Esophagus squamous epithelium (tissue), 5 donors: ENCODE measurements around the gene ATP6V0D1. TPM values are rescaled to one million over a fixed set of nuclear protein-coding genes. Genes with fewer than 3 reads are reported as not detected.

Experiments used
- DNase-seq: peaks from one replicate; lab custom pipeline; 2025; lab: John Stamatoyannopoulos, UW
- H3K27ac ChIP-seq, 4 donors: fragments of 200-600 bp; sonication (generic); one replicate each; pipeline ENCODE4 v1.5.1; 2016 to 2019; ENCODE audit warnings: mild to moderate bottlenecking in 1 of 4
- H3K27me3 ChIP-seq, 4 donors: fragments of 200-600 bp; sonication (generic); 1 replicate in 3 of 4; 2 replicates in 1 of 4; pipeline versions ENCODE4 v1.5.1 to v1.6.0; 2017 to 2021; ENCODE audit warnings: antibody characterized with exemption in 1 of 4
- H3K36me3 ChIP-seq, 3 donors: fragments of 200-600 bp; sonication (generic); one replicate each; pipeline ENCODE4 v1.5.1; 2016 to 2019
- H3K4me1 ChIP-seq, 3 donors: fragments of 200-600 bp; sonication (generic); one replicate each; pipeline ENCODE4 v1.5.1; 2017 to 2019
- H3K4me3 ChIP-seq, 4 donors: fragments of 200-600 bp; sonication (generic); 1 replicate in 3 of 4; 2 replicates in 1 of 4; pipeline ENCODE4 v1.5.1; 2016 to 2019; ENCODE audit warnings: mild to moderate bottlenecking in 2 of 4, moderate library complexity in 1 of 4
- H3K9me3 ChIP-seq, 3 donors: fragments of 200-600 bp; sonication (generic); one replicate each; pipeline ENCODE4 v1.5.1; 2016 to 2019
- CTCF ChIP-seq, 6 experiments: fragments of 450-650 bp in 4 of 6; fragments of 200-600 bp in 2 of 6; sonication (generic) in 2 of 6; IDR thresholded peaks; one replicate each; pipeline ENCODE4 v1.5.1; 2016 to 2019; ENCODE audit warnings: antibody characterized with exemption in 6 of 6, mild to moderate bottlenecking in 4 of 6, moderate library complexity in 4 of 6
- POLR2A ChIP-seq, 4 donors: fragments of 450-650 bp; IDR thresholded peaks; one replicate each; pipeline ENCODE4 v1.6.1; 2017; ENCODE audit warnings: antibody characterized with exemption in 4 of 4, mild to moderate bottlenecking in 4 of 4, moderate library complexity in 3 of 4
- WGBS, 2 donors: methylation state at CpG; one replicate each; pipeline ENCODE4 v1.1.5; 2018; 5-methylcytosine and 5-hydroxymethylcytosine counted together
- intact Hi-C: fragments of 100-400 bp; cut with DNase I; formaldehyde crosslinking; loops from one replicate; pipeline ENCODE4 v1.15.0; 2022
- total RNA-seq, 4 donors: library from RNA; depleted of rRNA; stranded (reverse); fragments of >200 nt; gene quantifications; one replicate each; pipeline ENCODE4 v1.1.0, GENCODE V29; 2016
- donor health status: DM: yes; HTN: yes; CAD: no.

Gene ATP6V0D1
- total RNA-seq, 4 donors from 2014 or later = 99.4 to 158 (median 131) TPM

DNA sequence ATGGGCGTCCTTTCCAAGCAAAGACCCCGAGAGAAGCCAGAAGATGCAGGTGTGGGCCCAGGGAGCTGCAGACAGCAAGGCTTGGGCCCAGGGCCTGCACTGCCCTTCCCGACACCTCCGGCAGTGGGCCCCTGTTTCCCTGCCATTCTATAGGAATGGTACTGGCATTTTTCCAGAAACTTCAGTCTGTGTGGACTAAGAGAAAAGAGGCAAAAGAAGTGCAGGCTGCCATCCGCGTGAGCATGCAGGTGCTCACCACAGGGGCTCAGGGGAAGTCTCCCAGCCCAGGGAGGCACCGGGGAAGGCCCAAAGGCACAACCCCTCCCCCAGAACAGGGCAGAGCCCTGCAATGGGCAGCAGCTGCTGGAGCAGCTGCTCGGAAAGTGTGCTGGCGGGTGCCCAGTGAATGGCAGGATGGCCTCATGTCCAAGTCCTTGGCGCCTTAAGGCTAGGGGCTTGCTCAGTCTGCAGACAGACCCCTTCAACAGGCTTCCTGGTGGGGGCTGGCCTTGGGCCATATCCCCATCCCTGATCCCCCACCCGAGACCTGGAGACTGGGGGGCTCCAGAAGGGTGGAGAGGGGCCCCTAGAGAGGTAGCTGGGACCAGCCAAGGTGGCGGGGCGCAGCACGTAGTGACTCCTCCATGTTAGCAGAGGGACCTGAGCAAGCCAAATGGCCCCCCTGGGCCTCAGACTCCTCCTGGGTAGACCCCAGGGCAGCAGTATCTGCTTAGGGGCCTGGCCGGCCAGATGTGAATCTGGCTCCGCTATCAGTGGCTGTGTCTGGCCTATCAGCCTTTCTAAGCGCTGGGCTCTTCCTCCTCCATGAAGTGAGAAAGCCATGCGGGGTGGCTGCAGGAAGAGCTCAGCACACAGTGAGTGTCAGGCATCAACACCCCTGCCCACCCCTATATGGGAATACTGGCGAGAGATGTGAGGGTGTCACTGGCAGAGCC is 80.9 kb downstream of the ATP6V0D1 start:
- no peaks in the 10 kb centered on the region for H3K36me3 ChIP-seq
- TF ChIP-seq CTCF (IDR thresholded peaks at IDR 0.05) (no peak), POLR2A (IDR thresholded peaks at IDR 0.05) (no peak)
- H3K27me3 ChIP-seq = no peaks in the 10 kb centered on the region
- intact Hi-C loops = no loop called here
- DNase-seq = no peak
- peaks cover 48 to 81% (median 57%) of the 10 kb centered on the region in 3 donors for H3K4me1 ChIP-seq
- H3K4me3 ChIP-seq = no peak overlapping the region
- 65 to 77% methylated on average over 4 to 12 of the region's 19 CpGs for WGBS, 2 donors
- H3K9me3 ChIP-seq = no peaks in the 10 kb centered on the region
- H3K27ac ChIP-seq = no peak overlapping the region

DNA sequence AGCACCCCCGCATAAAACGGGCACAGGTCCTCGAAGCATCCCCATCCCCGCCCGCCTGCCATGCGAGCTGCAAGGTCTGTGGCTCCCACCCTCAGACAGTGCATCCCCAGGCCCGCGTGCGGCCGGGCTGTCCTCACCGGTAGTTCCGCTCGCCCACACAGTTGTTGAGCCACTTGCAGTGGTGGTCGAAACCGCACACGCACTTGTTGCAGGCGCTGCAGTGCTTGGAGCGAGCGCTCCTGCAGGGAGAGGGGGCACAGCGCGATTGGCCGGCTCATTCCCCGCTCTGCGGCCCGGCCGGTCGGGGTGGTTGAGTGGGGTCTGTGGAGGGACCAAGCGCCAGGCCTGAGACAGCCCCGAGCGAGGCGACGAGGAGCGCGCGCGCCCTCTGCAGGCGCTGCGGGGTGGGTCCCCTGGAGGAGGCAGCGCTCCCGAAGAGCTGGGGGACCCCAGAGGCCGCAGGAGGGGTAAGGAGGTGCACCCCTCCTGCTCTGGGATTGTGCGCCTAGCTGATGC is 81.7 kb downstream of the ATP6V0D1 start:
- Histone ChIP-seq H3K4me3 (peak overlapping the region in 1 of 4 donors; percentile 32), H3K27me3 (peaks cover 0 to 5% (median 0%) of the 10 kb centered on the region in 4 donors), H3K27ac (no peak overlapping the region), H3K4me1 (peaks cover 51 to 81% (median 55%) of the 10 kb centered on the region in 3 donors), H3K9me3 (no peaks in the 10 kb centered on the region), H3K36me3 (no peaks in the 10 kb centered on the region)
- peak; percentile 22 to 63 (median 50) for TF ChIP-seq CTCF (IDR thresholded peaks at IDR 0.05)
- TF ChIP-seq POLR2A (IDR thresholded peaks at IDR 0.05) = no peak
- 33 to 73% methylated on average over 12 to 15 of the region's 42 CpGs for WGBS, 2 donors
- DNase-seq = no peak
- intact Hi-C loops = no loop called here

GRCh38 chr16:67398546-67399217 is 82.3 kb downstream of the ATP6V0D1 start:
- Histone ChIP-seq H3K36me3 (no peaks in the 10 kb centered on the region), H3K27me3 (peaks cover 0 to 11% (median 0%) of the 10 kb centered on the region in 4 donors), H3K27ac (peak overlapping the region in 1 of 4 donors; percentile 82), H3K4me1 (peaks cover 51 to 81% (median 55%) of the 10 kb centered on the region in 3 donors), H3K9me3 (no peaks in the 10 kb centered on the region), H3K4me3 (no peak overlapping the region)
- TF ChIP-seq CTCF (IDR thresholded peaks at IDR 0.05) (no peak), POLR2A (IDR thresholded peaks at IDR 0.05) (no peak)
- whole genome bisulfite sequencing, 2 donors = 93 to 94% methylated on average over 7 to 18 of the region's 19 CpGs
- no peak for DNase-seq
- intact Hi-C loops = no loop called here

- Histone ChIP-seq H3K27ac (peak overlapping the region; percentile 50 to 82 (median 80)), H3K4me1 (peaks cover 54 to 81% (median 59%) of the 10 kb centered on the region in 3 donors), H3K9me3 (no peaks in the 10 kb centered on the region), H3K36me3 (no peaks in the 10 kb centered on the region), H3K27me3 (peaks cover 0 to 14% (median 0%) of the 10 kb centered on the region in 4 donors), H3K4me3 (no peak overlapping the region)
- TF ChIP-seq POLR2A (IDR thresholded peaks at IDR 0.05) (no peak), CTCF (IDR thresholded peaks at IDR 0.05) (peak in 5 of 6 experiments; percentile 18 to 59 (median 29))
- DNase-seq = no peak
- intact Hi-C loops = no loop called here
- 32 to 68% methylated on average over 6 to 7 of the region's 22 CpGs for WGBS, 2 donors
Measured at GRCh38 chr16:67397812-67398545, 83.0 kb downstream of the ATP6V0D1 start.
